NCI-H1417 treated with DMSO at 0.1 percent for 48 hours (cell line): Measurements from ENCODE around the gene C2orf49.
"Not testable (repeated sequence)": the region's sequence is repeated elsewhere in the genome, so short reads cannot be mapped to it uniquely, and the experiment has no call there.

Source experiments
- DNase-seq: peaks from one replicate; lab custom pipeline; 2025; lab: John Stamatoyannopoulos, UW

C2orf49 gene

GRCh38 chr2:105321875-105322646 is 15.3 kb upstream of the C2orf49 start:
- DNase-seq, result no peak

GRCh38 chr2:105323111-105323510 is 14.2 kb upstream of the C2orf49 start:
- DNase-seq, result no peak

GRCh38 chr2:105324101-105324500 is 13.2 kb upstream of the C2orf49 start:
- DNase-seq, result no peak

GRCh38 chr2:105324732-105325131 is 12.6 kb upstream of the C2orf49 start:
- DNase-seq, result no peak

GRCh38 chr2:105325389-105325963 is 11.9 kb upstream of the C2orf49 start:
- DNase-seq, result no peak

GRCh38 chr2:105327271-105327670 is 10.1 kb upstream of the C2orf49 start:
- not testable (repeated sequence) for DNase-seq

- DNase-seq, result no peak
These were observed 9.7 kb upstream of the C2orf49 start for GRCh38 chr2:105327690-105328089.

GRCh38 chr2:105328281-105329196 is 8.8 kb upstream of the C2orf49 start:
- DNase-seq, result no peak

GRCh38 chr2:105329197-105329554 is 8.2 kb upstream of the C2orf49 start:
- no peak for DNase-seq

GRCh38 chr2:105329561-105330495 is 7.5 kb upstream of the C2orf49 start, which contains the start of gene TGFBRAP1:
TSS of gene TGFBRAP1 (minus strand) at chr2:105329735. CDS start at chr2:105308301, 21,434 bp downstream.
- no peak for DNase-seq

GRCh38 chr2:105330681-105331375 is 6.5 kb upstream of the C2orf49 start:
- DNase-seq, result no peak

GRCh38 chr2:105334211-105334610 is 3.1 kb upstream of the C2orf49 start:
- no peak for DNase-seq

GRCh38 chr2:105335469-105335868 is 1.9 kb upstream of the C2orf49 start:
- no peak for DNase-seq

- DNase-seq, result no peak
These were observed 586 bp upstream of the C2orf49 start for GRCh38 chr2:105336786-105337121.

GRCh38 chr2:105338020-105338385 is 663 bp downstream of the C2orf49 start:
- no peak for DNase-seq

GRCh38 chr2:105339414-105339813 is 2.1 kb downstream of the C2orf49 start:
- DNase-seq, result no peak

- DNase-seq, result no peak
These were observed 7.5 kb downstream of the C2orf49 start for GRCh38 chr2:105344704-105345345.

- DNase-seq, result no peak
These were observed 19.8 kb downstream of the C2orf49 start for GRCh38 chr2:105357122-105357521.

- DNase-seq, result no peak
These were observed 21.3 kb downstream of the C2orf49 start for GRCh38 chr2:105358593-105358992.

GRCh38 chr2:105361102-105361889 is 24.0 kb downstream of the C2orf49 start:
- DNase-seq, result no peak
